ENCODE results near the gene MGA.

DNA sequence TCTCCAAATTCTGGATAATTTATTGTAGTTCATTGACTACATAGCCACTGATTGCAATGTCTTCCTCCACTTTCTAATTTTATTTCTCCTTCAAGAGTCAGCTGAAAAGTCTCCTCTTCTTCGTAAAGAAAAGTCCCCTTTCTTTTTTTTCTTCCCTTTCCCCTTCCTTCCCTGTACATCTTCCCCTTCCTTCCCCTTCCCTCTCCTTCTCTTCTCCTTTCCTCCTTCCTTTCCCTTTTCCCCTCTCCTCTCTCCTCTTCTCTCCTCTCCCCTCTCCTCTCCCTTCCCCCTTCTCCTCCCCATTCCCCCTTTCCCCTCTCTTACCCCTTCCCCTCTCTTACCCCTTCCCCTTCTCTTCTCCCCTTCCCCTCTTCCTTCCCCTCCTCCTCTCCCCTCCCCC lies 8.8 kb upstream of the MGA start:
- TF ChIP-seq, protein P1, sequence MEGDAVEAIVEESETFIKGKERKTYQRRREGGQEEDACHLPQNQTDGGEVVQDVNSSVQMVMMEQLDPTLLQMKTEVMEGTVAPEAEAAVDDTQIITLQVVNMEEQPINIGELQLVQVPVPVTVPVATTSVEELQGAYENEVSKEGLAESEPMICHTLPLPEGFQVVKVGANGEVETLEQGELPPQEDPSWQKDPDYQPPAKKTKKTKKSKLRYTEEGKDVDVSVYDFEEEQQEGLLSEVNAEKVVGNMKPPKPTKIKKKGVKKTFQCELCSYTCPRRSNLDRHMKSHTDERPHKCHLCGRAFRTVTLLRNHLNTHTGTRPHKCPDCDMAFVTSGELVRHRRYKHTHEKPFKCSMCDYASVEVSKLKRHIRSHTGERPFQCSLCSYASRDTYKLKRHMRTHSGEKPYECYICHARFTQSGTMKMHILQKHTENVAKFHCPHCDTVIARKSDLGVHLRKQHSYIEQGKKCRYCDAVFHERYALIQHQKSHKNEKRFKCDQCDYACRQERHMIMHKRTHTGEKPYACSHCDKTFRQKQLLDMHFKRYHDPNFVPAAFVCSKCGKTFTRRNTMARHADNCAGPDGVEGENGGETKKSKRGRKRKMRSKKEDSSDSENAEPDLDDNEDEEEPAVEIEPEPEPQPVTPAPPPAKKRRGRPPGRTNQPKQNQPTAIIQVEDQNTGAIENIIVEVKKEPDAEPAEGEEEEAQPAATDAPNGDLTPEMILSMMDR (conservative IDR thresholded peaks at IDR 0.05 in 1 of 2, IDR thresholded peaks at IDR 0.05 in 1 of 2; ENCODE audit: low read depth in 1 of 2, low read length in 2 of 2), result no peak
- no peak for TF ChIP-seq EZH2 (IDR thresholded peaks at IDR 0.05; ENCODE audit: low read length, missing control alignments)
